ENCODE data around the gene RAB8A.

DNA sequence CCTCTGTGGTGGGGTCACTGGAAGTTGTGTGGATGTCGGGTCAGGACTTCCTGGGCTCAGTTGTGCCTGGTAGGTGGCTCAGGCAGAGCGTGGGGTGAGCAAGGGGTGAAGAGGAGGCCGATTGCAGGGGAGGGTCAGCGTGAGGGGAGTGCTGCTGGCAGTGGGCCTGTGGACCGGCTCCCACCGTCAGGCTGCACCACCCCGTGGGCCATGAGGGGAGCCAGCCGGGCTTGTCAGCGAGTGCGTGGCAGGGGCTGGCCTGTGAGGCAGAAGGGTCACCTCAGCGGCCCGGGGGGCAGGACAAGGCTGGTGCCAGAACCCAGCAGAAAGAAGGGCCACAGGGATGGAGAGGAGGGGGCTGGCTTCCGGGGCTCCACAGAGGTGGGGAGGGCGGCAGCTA, 13.3 kb downstream of the RAB8A start:
- no peak for TF ChIP-seq CTCF (IDR thresholded peaks at IDR 0.05)
- TF ChIP-seq POLR2A (IDR thresholded peaks at IDR 0.05) = no peak

Measured in adrenal gland (tissue), 5 donors.